C4-2B (cell line): ENCODE results near the gene UBTD1.

Experiments used
- CTCF ChIP-seq: fragments of 450-650 bp; conservative IDR thresholded peaks from 2 replicates; pipeline ENCODE4 v1.5.1; 2017; ENCODE audit warnings: mild to moderate bottlenecking
- ZFX ChIP-seq: fragments of 450-650 bp; IDR thresholded peaks from 2 replicates; pipeline ENCODE4 v1.6.1; 2017

GRCh38 chr10:97517778-97518300 lies 19.1 kb downstream of the UBTD1 start:
- TF ChIP-seq CTCF (no peak), ZFX (no peak)
